HTERT RPE-1 (cell line): ENCODE results near the gene NF2.

Experiments
- in situ Hi-C: fragments of 300-500 bp; cut with MboI; formaldehyde crosslinking; loops from 4 replicates; pipeline ENCODE4 v1.14.3; 2020; ENCODE audit warnings: low sequenced_read_pairs

NF2 gene

DNA sequence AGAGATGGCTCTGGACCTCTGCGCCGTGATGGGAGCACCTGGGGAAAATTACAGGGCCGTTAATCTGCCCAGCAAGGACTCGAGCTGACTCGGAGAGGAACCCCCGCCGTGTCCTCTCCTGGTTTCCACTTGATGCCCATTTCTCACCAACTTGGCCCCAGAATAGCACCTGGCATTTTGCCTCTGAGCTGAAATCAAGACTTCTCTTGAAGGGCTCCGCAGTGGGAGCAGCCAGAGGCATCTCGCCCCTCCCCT lies 97.4 kb downstream of the NF2 start:
- in situ Hi-C loops, result no loop called here

DNA sequence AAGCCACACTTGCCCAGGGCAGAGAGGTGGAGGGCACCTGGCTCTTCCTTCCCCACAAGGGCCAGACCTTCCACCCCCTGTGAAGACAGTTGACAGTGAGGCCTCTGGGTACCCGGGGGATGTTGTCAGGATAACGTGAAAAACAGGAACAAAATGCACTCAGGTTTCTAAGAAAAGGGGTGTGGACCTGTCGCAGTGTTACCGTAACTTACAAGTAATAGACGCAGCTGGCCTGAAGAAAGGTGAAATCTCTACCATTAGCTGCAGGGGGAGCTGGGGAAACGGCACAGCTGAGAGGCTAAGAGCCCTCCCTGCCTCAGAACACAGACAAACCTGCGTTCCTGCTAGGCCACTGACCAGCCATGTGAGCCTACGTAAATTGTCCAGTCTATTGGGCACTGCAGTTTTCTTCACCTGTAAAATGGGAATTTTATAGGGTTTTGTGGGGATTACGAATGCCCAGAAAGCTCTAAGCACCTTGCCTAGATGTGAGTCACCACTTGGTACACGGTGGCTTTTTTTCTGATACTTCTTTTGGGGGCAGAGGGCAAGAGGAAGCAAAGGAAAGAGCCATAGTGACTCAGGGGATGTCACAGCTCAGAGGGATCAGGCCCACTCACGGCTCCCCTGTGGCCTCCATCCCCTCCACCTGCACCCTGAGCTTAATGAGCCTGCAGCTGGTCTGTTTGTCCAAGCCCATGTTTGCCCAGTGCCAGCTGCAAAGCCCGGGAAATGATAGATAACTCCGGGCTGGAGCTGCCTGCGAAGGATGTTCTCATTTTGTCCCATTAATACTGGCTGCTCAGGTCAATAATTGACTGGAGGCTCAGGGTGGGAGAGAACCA lies 97.9 kb downstream of the NF2 start:
- in situ Hi-C loops, result no loop called here

DNA sequence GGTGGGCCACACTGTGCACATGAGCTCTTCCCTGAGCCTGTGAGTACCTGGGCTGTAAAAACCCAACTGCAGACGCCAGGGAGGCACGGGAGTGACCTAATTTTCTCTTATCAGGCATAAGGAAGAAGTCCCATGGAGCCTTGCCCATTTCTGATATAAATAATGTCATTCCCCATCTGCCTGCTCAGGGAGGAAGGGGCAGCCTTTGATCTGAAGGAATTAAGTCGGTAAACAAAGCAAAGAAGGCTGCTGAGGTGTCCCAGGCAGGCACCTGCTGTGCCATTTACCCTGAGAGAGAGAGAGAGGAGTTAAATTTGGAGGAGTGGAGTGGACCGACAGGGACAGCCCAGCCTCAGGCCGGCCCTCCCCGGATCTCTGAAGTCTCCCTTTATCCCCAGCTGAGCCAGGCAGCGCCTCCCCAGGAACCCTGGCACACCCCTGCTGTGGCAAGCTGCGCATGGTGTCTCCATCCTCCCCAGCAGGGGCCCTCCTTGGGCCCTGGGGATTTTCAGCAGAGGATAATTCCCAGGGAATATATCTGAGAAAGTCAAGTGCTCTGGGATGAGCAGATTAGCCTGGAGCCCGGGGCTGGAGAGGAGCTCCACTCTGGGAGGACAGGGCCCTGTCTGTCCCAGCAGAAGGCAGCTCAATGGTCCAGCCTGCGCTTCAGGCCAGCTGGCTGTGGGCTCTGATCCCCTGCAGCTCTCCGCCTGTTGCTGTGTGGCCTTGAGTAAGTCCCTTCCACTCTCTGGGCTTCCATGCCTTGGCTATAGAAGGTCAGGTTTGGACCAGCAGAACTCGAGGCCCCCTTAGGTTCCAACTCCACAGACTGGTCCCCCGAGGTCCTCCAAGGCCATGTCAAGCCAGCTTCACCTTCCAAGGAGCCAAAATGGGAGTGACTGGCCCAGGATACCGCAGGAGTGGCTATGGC lies 98.8 kb downstream of the NF2 start:
- in situ Hi-C loops, result no loop called here

DNA sequence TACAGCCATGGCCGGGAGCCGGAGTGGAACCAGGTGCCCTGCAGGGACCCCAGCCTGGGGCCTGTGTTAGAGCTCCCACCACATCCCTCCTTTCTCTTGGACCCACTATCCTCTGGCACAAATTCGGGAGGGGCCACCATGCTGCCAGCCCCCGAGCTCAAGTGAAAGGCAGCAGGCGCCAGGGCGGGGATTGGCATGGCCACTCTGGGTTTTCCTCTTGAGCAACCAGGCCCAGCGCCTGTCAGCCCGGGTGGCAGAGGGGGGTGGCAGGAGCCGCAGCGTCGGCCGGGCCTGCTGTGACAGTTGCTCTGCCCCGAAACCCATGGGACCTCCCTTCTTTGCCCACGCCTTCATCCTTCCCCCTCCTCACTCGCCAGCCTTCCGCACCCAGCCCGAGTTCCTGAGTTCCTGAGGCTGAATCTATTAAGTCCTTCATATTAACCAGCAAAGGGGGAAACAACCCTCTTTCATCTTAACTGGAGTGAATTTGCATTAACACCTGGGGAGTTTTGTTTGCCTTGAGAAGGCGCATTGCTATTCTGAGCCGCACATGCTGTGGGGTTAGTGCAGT lies 99.6 kb downstream of the NF2 start:
- in situ Hi-C loops, result no loop called here

DNA sequence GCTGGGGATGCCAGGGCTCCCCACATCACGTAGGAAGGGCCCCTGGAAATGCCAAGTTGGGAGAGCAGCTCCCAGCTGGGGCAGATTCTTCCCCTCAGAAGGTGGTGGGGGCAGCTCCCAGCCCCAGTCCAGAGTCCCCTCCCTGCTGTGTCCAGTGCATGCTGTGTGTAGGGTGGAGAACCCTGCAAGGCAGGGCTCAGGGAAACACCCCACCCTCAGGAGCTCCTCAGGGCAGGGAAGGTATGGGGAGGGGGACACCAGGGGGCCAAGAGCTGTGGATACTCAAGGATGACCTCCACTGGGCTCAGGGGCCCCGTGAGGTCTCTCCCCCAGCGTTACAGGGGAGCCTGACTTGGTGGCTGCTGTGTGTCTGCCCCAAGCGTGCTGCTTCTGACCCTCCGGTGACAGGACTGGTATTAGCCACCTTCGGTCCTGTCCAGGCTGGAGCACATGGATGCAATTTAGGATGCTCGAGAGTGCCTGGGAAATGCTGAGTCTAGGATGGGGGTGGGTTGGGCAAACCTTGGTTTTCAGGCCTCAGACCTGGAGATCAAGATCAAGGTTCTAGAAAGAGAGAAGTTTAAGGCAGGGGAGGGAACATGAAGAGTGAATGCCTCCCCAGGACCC lies 100.2 kb downstream of the NF2 start:
- in situ Hi-C loops, result no loop called here

DNA sequence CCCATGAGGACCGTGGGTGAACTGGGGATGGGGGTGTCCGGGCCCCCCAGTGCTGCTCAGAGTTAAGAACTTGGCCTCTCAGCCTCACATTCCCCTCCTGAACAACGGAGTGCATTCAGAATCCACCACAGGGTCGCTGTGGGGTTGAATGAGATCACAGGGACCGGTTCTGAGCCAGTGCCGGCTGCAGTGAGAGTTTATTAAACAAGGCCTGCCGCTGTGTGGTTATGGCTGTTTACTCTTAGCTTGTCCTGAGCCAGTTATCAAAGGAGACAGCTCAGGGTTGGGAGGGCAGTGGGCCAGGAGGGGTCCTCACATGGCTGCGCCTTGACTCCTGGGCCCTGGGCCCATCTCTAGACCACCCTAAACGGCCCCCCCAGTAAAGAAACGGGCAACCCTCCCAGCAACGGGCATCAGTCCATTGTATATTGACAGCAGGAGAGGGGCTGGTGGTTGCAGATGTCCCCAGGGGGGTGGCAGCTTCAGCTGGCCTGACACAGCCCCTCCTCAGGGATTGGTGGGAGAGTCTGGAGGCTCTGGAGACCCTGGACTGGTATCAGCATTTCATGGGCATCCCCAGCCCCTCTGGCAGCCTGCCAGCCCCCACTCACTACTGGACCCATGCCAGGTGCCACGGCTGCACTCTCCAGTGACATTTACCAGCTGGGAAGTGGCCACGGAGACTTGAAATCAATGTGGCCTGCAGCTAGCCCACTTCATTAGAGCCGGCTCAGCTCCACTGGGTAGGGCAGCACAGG lies 101.3 kb downstream of the NF2 start:
- in situ Hi-C loops, result no loop called here

DNA sequence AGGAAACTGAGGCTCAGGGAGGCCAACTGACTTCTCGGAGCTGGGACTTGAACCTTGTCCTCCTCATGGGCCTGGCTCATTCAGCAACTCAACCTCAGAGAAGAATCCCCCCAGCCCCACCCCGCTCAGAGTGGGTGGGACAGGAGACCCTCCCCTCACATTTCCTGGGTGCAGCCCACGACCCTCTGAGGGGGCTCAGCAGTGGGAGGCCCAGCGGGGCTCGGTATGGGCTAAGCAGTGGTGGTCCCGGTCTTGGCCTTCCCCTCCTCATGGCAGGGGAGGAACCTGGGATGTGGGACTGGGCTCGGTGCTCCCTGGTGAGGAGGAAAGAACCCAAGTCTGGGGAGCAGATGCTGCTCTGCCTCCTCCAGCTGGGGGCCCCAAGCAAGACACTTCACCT lies 102.2 kb downstream of the NF2 start:
- in situ Hi-C loops, result no loop called here

DNA sequence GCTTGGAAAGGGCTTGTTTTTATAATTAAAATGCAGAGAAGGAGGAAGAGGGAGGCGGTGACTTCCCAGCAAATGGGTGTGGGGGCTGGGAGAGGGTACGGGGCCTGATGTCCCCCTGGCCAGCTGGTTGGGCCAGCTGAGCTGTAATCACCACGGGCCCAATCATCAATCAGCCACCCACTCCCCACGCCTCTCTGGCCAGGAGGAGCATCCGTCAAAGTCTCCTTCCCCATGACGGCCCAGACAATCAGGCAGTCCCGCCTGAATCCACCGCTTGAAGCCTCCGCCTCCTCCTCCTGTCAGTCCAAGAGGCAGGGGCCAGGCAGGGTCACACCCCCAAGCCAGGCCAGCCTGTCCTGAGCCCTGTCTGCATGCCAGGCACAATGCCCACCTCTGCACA lies 103.1 kb downstream of the NF2 start:
- in situ Hi-C loops, result no loop called here

DNA sequence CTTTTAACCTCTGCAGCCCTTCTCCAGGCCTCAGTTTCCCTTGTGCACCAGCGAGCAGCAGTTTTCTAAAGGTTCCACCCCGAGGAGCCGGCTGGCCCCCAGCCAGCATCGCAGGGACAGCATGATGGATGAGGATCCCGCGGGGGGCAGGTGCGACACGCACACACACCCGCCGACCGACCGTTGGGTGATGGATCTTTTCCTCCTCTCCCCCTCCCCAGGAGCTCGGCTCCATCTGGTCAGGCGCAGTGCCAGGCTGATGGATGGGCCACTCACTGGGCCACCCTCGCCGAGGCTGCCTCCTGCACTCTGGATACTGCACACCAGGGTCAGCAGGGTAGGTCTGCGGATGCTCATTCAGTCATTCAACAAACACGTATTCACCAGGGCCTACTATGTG lies 103.6 kb downstream of the NF2 start:
- in situ Hi-C loops, result no loop called here

DNA sequence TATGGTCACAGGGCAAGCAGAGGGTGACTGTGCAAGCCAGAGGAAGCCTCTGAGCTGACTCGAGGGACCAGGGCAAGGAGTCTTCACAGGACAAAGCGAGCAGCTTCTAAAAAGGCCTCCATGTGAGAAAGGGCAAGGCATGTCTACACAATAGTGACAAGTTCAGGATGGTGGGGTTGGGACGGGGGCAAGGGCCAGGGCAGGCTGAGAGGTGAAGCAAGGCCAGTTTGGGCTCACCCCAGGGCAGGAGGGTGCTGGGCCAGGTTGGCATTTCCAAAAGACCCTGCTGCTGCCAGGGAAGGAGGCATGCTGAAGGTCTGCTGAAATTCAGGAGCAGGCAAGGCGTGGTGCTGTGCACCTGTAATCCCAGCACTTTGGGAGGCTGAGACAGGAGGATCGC lies 104.0 kb downstream of the NF2 start:
- in situ Hi-C loops, result no loop called here

DNA sequence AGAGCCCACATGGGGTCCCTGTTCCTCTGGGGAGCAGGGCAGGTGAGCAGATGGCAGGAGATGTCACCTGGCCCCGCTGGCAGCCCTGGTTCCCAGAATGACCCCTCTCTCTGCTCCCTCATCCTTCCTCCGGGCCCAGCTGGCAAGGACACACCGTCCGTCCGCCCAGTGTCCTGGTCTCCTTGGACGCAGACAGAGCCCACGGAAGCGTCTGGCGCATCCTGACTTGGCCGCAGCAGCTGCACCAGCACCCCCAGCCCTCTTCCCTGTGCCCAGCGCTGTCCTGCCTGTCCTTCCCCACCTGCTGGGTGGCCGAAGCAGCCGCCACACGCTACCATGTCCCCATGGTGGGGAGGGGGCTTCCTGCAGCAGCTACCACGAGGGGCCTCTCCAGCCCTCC lies 106.8 kb downstream of the NF2 start:
- in situ Hi-C loops, result no loop called here

DNA sequence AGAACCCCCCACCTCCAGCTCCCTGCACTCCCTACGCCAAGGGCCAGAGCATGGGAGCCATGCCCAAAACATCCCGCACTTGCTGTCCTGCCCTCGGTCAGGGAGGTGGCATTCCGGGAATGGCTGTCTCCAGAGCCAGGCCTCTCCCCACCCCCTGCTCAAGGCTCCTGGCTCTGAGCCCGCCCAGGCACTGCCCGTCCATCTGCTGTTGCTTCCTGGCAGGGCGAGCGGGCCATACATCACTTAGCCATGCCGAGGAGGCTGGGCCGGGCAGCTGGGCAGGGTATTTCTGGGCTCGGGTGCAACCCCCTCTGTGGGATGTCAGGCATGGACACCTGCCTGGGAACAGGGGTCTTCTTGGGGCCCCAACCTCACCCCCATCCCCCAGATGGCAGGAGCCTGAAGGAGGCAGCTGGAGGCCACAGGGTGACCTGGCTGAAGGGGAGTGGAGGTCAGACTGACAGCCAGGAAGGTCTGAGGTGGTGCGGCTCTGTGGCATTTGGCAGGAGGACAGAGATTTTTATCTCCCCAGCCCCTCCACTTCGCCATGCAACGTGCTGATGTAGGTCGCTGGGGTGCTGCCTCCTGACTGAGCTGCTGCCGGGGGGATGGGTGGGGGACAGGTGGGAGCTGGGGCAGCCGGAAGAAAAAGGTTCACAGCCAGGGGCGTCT lies 107.6 kb downstream of the NF2 start:
- in situ Hi-C loops, result no loop called here

DNA sequence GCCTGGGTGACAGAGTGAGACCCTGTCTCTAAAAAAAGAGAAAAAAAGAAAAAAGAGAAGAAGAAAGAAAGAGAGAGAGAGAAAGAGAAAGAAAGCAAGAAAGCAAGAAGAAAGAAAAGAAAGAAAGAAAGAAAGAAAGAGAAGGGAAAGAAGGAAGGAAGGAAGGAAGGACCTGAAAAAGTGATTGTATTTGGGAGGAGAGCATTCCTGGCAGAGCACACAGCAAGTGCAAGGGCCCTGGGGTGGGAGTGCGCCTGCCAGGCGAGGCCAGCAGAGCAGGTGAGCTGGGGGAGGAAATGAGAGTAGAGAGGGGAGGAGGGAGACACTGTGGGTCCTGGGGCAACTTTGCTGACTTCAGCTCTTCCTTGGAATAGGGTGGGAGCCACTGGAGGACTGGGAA lies 108.7 kb downstream of the NF2 start:
- in situ Hi-C loops, result no loop called here

DNA sequence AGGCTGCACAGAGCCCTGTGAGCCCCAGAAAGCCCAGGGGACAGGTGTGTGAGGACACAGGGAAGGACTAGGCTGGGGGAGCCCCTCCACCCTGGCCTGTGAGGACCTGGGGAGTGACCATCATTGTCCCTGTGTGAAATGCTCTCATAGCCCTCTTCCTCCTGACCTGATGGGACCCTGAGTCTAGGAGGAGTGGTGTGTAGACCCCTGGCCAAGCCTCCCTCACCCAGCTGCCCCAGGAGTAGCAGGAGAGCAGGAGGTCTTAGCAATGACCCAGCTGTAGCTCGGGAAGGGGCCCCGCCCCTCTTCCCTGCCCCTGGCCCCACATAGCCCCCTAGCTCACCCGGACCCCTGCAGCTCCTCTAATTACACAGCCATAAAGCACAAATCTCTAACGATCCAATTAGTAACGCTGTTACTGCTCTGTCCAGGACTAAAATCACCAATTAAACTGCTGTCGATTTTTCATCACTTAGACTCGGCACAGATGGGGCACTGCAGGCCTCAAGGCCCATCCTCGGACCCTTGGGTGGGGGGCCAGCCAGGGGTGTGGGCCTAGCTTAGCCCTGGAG lies 109.8 kb downstream of the NF2 start:
- in situ Hi-C loops, result no loop called here

DNA sequence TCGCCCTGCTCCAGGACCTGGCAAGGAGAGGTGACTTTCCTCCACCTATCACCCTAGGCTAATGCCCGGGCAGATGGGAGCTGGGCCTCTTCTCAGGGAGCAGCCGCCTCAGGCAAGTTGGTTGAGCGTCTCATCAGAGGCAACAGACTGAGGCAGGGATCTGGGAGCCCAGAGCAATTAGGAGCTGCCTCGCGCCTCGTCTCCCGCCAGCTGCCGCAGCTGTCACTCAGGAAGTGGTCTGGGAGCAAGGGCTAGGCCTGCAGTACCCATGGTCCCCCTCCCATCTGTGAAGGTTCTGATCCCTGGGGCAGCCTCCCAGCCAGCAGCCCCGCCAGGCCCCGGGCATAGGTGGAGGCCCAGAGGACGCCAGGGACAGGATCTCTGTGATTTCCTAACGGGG lies 111.8 kb downstream of the NF2 start:
- in situ Hi-C loops, result no loop called here

DNA sequence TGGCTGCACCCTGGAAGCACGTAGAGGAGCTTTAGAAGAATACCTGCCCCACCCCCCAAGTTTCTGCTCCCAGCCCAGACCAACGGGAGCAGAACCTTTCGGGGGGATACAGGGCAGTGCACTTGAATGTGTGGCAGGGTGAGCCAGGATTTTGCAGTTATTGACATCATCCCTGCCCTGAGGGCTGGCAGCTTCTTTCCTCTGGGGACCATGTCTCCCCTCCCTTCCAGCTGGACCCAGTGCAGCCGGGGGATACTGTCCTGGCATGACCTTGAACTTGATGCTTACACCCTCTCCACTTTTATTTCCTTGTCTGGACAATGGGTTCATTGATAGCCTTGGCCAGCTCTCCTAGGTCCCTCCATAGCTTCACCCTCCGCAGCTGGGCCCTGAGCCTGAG lies 112.3 kb downstream of the NF2 start:
- in situ Hi-C loops, result no loop called here

DNA sequence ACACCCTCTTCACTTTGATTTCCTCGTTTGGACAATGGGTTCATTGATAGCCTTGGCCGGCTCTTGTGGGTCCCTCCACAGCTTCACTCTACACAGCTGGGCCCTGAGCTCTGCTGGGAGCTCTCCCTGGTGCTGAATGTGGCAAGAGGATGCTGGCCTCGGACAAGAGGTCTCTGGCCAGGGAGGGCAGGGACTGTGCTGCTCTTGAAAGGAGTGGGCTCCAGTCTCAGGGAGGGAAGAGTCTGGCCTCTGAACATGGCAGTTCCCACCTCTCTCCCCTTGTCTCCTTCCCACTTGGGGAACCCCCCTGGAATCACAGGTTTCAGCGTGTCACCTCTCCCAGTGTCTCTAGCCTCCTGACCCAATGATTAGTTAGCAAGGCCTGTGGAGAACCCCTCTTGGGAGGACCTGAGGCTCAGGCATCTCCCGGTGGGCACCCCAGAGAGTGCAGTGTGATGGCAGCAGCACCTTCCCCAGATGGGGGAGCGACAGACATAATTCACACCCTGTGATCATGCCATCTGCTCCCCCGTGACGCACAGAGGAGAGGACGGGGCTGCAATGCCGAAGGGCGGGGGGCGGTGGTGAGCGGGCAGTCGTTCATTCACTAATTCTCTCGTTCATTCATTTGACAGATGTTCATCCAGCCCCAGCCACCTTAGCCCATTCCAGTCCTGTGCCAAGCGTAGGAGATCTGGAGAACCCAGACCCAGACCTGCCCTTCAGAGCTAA lies 113.5 kb downstream of the NF2 start:
- in situ Hi-C loops, result no loop called here

DNA sequence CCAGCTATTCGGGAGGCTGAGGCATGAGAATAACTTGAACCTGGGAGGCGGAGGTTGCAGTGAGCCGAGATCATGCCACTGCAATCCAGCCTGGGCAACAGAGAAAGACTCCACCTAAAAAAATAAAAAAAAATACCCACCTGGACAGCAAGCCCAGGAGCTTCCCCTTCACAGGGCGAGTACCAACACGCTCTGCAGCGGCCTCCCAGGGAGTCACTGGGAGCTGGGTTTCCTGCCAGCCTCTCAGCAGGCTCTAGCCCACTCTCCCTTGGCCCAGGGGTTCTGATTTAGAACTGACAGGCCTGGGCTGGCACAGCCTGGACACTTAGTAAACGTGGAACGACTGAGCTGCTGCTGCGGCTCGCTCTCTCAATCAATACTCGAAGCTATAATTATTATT lies 114.4 kb downstream of the NF2 start:
- in situ Hi-C loops, result no loop called here
